Lung (tissue), 12 donors: ENCODE data around the gene TRMT44. TPM values are rescaled to one million over a fixed set of nuclear protein-coding genes. Genes with fewer than 3 reads are reported as not detected.

Experiments
- ATAC-seq: fragments of 200-7000 bp; cut with Tn5 transposase; one replicate; pipeline ENCODE4 v1.9.1; 2020; ENCODE audit warnings: moderate number of reproducible peaks; ENCODE audit not compliant: insufficient read depth, low FRiP score
- DNase-seq, 3 donors: peaks; one replicate each; pipeline ENCODE4 v3.0.0-alpha.2; 2013 to 2017
- H3K27ac ChIP-seq, 2 donors: one replicate each; pipeline ENCODE4 v1.5.1; 2013; ENCODE audit warnings: mild to moderate bottlenecking in 2 of 2, moderate library complexity in 2 of 2, control low read depth in 1 of 2, inconsistent platforms in 1 of 2, low read depth in 1 of 2, low read length in 1 of 2
- H3K27me3 ChIP-seq, 3 donors: one replicate each; pipeline ENCODE4 v1.5.1; 2013; ENCODE audit warnings: low read length in 2 of 3; ENCODE audit not compliant: control insufficient read depth in 3 of 3, insufficient read depth in 3 of 3
- H3K36me3 ChIP-seq, 4 donors: one replicate each; pipeline ENCODE4 v1.5.1; 2013; ENCODE audit warnings: low read length in 4 of 4, mild to moderate bottlenecking in 1 of 4, moderate library complexity in 1 of 4; ENCODE audit not compliant: control insufficient read depth in 4 of 4, insufficient read depth in 4 of 4
- H3K4me1 ChIP-seq, 5 donors: one replicate each; pipeline ENCODE4 v1.5.1; 2013; ENCODE audit warnings: low read length in 5 of 5, mild to moderate bottlenecking in 2 of 5, moderate library complexity in 1 of 5; ENCODE audit not compliant: control insufficient read depth in 5 of 5, insufficient read depth in 5 of 5
- H3K4me3 ChIP-seq: one replicate; pipeline ENCODE4 v1.5.1; 2013; ENCODE audit warnings: mild to moderate bottlenecking, control low read depth, moderate library complexity
- H3K9ac ChIP-seq, 2 donors: one replicate each; pipeline ENCODE4 v1.5.1; 2013; ENCODE audit warnings: low read length in 2 of 2, control low read depth in 1 of 2; ENCODE audit not compliant: insufficient read depth in 1 of 2
- H3K9me3 ChIP-seq, 4 donors: one replicate each; pipeline ENCODE4 v1.5.1; 2013; ENCODE audit warnings: low read length in 3 of 4, mild to moderate bottlenecking in 1 of 4, moderate library complexity in 1 of 4; ENCODE audit not compliant: control insufficient read depth in 4 of 4, insufficient read depth in 3 of 4
- WGBS, 2 donors: extraction: QIAGEN DNeasy Blood & Tissue Kit; methylation state at CpG; one replicate each; pipeline ENCODE4 v1.1.7; 2013; 5-methylcytosine and 5-hydroxymethylcytosine counted together
- polyA plus RNA-seq, 2 donors: library from polyadenylated mRNA; stranded (reverse); fragments of 200-250 nt; gene quantifications; one replicate each; pipeline ENCODE4 v1.2.1, GENCODE V29; 2013
- total RNA-seq, 2 donors: library from RNA; depleted of rRNA in 1 of 2; stranded (reverse); fragments of >200 nt in 1 of 2; gene quantifications; one replicate each; pipeline ENCODE4 v1.2.1, GENCODE V29; 2014 to 2021
- TF ChIP-seq, protein P1 (sequence below): IDR thresholded peaks from 2 replicates; pipeline ENCODE4 v1.5.1; 2012; ENCODE audit warnings: mild to moderate bottlenecking; ENCODE audit errors: control extremely low read depth, extremely low read depth
- donor health status: control.
- donor health status: control.
- donor health status: Bipolar disorder and iron deficiency.
- donor health status: healthy.
- donor health status: DM: yes; HTN: yes; CAD: no.

TRMT44 gene
- total and polyA plus RNA-seq, 4 donors, result 7.3 to 24.8 (median 15.0) TPM

DNA sequence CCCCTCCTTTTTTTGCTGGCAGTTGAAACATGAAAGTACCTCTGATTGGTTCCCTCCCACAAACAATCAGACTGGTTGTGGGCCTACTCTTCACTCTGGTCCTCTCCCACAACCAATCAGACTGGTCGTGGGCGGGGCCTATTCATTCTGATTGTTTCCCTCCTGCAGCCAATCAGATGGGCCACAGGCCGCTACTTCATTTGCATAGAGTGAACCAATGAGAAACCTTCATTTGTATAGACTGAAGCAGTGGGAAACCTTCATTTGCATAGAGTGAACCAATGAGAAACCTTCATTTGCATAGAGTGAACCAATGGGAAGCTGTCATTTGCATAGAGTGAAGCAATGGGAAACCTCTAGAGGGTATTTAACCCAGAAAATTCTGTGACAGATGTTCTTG, 55.2 kb downstream of the TRMT44 start:
- DNase-seq, result no peak
- Histone ChIP-seq H3K4me3 (no peak overlapping the region), H3K4me1 (no peaks in the 10 kb centered on the region), H3K36me3 (peaks cover 0 to 2% (median 0%) of the 10 kb centered on the region in 4 donors), H3K9ac (no peak overlapping the region), H3K9me3 (peaks cover 0 to 2% (median 0%) of the 10 kb centered on the region in 4 donors), H3K27me3 (no peaks in the 10 kb centered on the region), H3K27ac (no peak overlapping the region)
- ATAC-seq, result no peak
- TF ChIP-seq, protein P1, sequence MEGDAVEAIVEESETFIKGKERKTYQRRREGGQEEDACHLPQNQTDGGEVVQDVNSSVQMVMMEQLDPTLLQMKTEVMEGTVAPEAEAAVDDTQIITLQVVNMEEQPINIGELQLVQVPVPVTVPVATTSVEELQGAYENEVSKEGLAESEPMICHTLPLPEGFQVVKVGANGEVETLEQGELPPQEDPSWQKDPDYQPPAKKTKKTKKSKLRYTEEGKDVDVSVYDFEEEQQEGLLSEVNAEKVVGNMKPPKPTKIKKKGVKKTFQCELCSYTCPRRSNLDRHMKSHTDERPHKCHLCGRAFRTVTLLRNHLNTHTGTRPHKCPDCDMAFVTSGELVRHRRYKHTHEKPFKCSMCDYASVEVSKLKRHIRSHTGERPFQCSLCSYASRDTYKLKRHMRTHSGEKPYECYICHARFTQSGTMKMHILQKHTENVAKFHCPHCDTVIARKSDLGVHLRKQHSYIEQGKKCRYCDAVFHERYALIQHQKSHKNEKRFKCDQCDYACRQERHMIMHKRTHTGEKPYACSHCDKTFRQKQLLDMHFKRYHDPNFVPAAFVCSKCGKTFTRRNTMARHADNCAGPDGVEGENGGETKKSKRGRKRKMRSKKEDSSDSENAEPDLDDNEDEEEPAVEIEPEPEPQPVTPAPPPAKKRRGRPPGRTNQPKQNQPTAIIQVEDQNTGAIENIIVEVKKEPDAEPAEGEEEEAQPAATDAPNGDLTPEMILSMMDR, result no peak
- WGBS, 2 donors, result 92 to 93% methylated on average over 3 of the region's 3 CpGs

- peaks cover 0 to 2% (median 0%) of the 10 kb centered on the region in 4 donors for H3K9me3 ChIP-seq
- DNase-seq (no peak), ATAC-seq (no peak)
- H3K4me1 ChIP-seq, result peaks cover 0 to 6% (median 2%) of the 10 kb centered on the region in 5 donors
- H3K27ac ChIP-seq, result no peak overlapping the region
- TF ChIP-seq, protein P1, result no peak
- H3K9ac ChIP-seq, result no peak overlapping the region
- no peaks in the 10 kb centered on the region for H3K27me3 ChIP-seq
- 86 to 87% methylated on average over 3 of the region's 3 CpGs for WGBS, 2 donors
- peaks cover 0 to 2% (median 0%) of the 10 kb centered on the region in 4 donors for H3K36me3 ChIP-seq
- no peak overlapping the region for H3K4me3 ChIP-seq
Measured at GRCh38 chr4:8497762-8498161, 57.2 kb downstream of the TRMT44 start.

DNA sequence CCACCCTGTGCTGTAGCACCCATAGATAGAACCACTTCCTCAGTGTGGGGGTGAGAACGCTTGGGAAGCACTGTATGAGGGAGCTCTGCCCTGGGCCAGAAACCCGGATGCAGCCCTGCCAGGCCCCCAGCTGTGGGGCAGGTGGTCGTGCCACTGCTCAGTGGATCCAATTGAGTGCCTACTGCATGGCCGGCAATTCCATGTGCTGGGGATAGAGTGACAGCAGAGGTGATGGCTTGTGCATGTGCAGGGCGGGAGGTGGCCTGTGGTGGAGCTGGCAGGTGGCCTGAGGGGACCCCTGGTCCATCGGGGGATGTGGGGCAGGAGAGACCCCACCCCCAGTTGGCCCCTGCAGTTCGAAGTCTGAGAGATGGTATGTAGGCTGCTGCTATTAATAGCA, 60.4 kb downstream of the TRMT44 start:
- WGBS, 2 donors, result 83 to 85% methylated on average over 7 of the region's 7 CpGs
- Histone ChIP-seq H3K9me3 (peaks cover 0 to 2% (median 0%) of the 10 kb centered on the region in 4 donors), H3K27ac (no peak overlapping the region), H3K9ac (no peak overlapping the region), H3K27me3 (no peaks in the 10 kb centered on the region), H3K36me3 (no peaks in the 10 kb centered on the region), H3K4me1 (peaks cover 0 to 19% (median 13%) of the 10 kb centered on the region in 5 donors), H3K4me3 (no peak overlapping the region)
- TF ChIP-seq, protein P1, result no peak
- no peak for ATAC-seq
- DNase-seq, result no peak

- DNase-seq, result no peak
- WGBS, 2 donors, result 90 to 93% methylated on average over 5 of the region's 5 CpGs
- Histone ChIP-seq H3K4me3 (no peak overlapping the region), H3K27me3 (no peaks in the 10 kb centered on the region), H3K9ac (no peak overlapping the region), H3K4me1 (peaks cover 4 to 27% (median 18%) of the 10 kb centered on the region in 5 donors), H3K9me3 (no peaks in the 10 kb centered on the region), H3K36me3 (no peaks in the 10 kb centered on the region), H3K27ac (no peak overlapping the region)
- no peak for ATAC-seq
- TF ChIP-seq, protein P1, result no peak
Measured at GRCh38 chr4:8501781-8502180, 61.2 kb downstream of the TRMT44 start.
